HepG2 (cell line): ENCODE results near the gene ZCCHC7. TPM values are rescaled to one million over a fixed set of nuclear protein-coding genes. Genes with fewer than 3 reads are reported as not detected.

Experiments used
- ATAC-seq: fragments of 200-7000 bp; cut with Tn5 transposase; 3 replicates; pipeline ENCODE4 v1.9.1; 2020; ENCODE audit warnings: mild to moderate bottlenecking, moderate library complexity
- BruUV-seq: library from RNA; stranded (reverse); fragments of 400-500 nt; replicated peaks from 2 replicates; lab custom pipeline; 2021; lab: Mats Ljungman, UMichigan
- CTCF ChIA-PET: fragments of 300-600 bp; formaldehyde crosslinking; extraction: SDS; loops from one replicate; lab custom pipeline; 2021; ENCODE audit warnings: low total read pairs, inconsistent platforms, low intra/inter-chr PET ratio; lab: Yijun Ruan, JAX
- POLR2A ChIA-PET: fragments of 350-600 bp; sonication (Branson Sonifier 250); formaldehyde crosslinking; loops from one replicate; lab custom pipeline; 2020; ENCODE audit warnings: antibody characterized with exemption, inconsistent platforms; lab: Yijun Ruan, JAX
- DNase-seq: peaks from one replicate; pipeline ENCODE4 v3.0.0-alpha.2; 2015; ENCODE audit warnings: low spot score
- FAIRE-seq: peaks from 3 replicates; lab custom pipeline; 2011; peaks lifted over from hg19 to GRCh38; lab: Jason Lieb, UNC
- H2AFZ ChIP-seq: one replicate; pipeline ENCODE4 v1.6.1; 2011; ENCODE audit warnings: low read length, inconsistent platforms
- H3K27ac ChIP-seq: fragments of 300-600 bp; 3 replicates; pipeline ENCODE4 v1.8.0; 2011; ENCODE audit warnings: mixed run types, mild to moderate bottlenecking, mixed read lengths, low read length, inconsistent platforms; ENCODE audit not compliant: insufficient read depth; ENCODE audit errors: extremely low read length
- H3K27me3 ChIP-seq, 2 experiments: fragments of 200-600 bp in 1 of 2; 2 replicates in 1 of 2; 3 replicates in 1 of 2; pipeline versions ENCODE4 v1.6.0 to v1.8.0; 2011; ENCODE audit warnings: low read length in 2 of 2, mild to moderate bottlenecking in 2 of 2, moderate library complexity in 2 of 2, inconsistent platforms in 1 of 2; ENCODE audit not compliant: insufficient read depth in 2 of 2, control insufficient read depth in 1 of 2
- H3K36me3 ChIP-seq, 2 experiments: fragments of 200-600 bp in 1 of 2; replicated peaks in 1 of 2; 2 replicates in 1 of 2; 3 replicates in 1 of 2; pipeline versions ENCODE4 v1.5.1 to v1.8.0; 2011; ENCODE audit warnings: low read length in 2 of 2, inconsistent platforms in 1 of 2; ENCODE audit not compliant: insufficient read depth in 2 of 2, control insufficient read depth in 1 of 2
- H3K4me1 ChIP-seq: 2 replicates; pipeline ENCODE4 v1.5.1; 2012; ENCODE audit warnings: low read length, inconsistent platforms; ENCODE audit not compliant: insufficient read depth
- H3K4me2 ChIP-seq: 2 replicates; pipeline ENCODE4 v1.6.0; 2011; ENCODE audit warnings: low read depth, low read length, inconsistent platforms
- H3K4me3 ChIP-seq, 3 experiments: fragments of 200-600 bp in 1 of 3; sonication (generic), shearing (Covaris generic) in 1 of 3; replicated peaks in 1 of 3; 2 replicates each; pipeline ENCODE4 v1.5.1; 2011 to 2016; ENCODE audit warnings: low read length in 3 of 3, inconsistent platforms in 2 of 3, low read depth in 2 of 3, mild to moderate bottlenecking in 2 of 3, control low read depth in 1 of 3, mixed read lengths in 1 of 3; ENCODE audit not compliant: insufficient read depth in 1 of 3
- H3K79me2 ChIP-seq: one replicate; pipeline ENCODE4 v1.6.1; 2011; ENCODE audit warnings: low read length, inconsistent platforms; ENCODE audit not compliant: insufficient read depth
- H3K9ac ChIP-seq: 2 replicates; pipeline ENCODE4 v1.6.0; 2011; ENCODE audit warnings: mild to moderate bottlenecking, low read depth, low read length, inconsistent platforms; ENCODE audit not compliant: insufficient read depth
- H3K9me3 ChIP-seq: 2 replicates; pipeline ENCODE4 v1.5.1; 2012; ENCODE audit warnings: mild to moderate bottlenecking, low read length
- H4K20me1 ChIP-seq: 2 replicates; pipeline ENCODE4 v1.6.0; 2011; ENCODE audit warnings: inconsistent platforms, mild to moderate bottlenecking, low read length, moderate library complexity; ENCODE audit not compliant: insufficient read depth
- CREM ChIP-seq, 2 experiments: sonication (generic) in 1 of 2; formaldehyde crosslinking in 1 of 2; IDR thresholded peaks; 2 replicates each; pipeline versions ENCODE4 v1.4.0 to v1.6.1; 2016 to 2020; ENCODE audit warnings: antibody characterized with exemption in 1 of 2, mild to moderate bottlenecking in 1 of 2, missing genetic modification reagents in 1 of 2
- HNF4A ChIP-seq: sonication (generic); formaldehyde crosslinking; IDR thresholded peaks from 2 replicates; pipeline ENCODE4 v1.4.0; 2020; ENCODE audit warnings: missing genetic modification reagents
- JUN ChIP-seq: sonication (generic); formaldehyde crosslinking; IDR thresholded peaks from 2 replicates; pipeline ENCODE4 v1.4.0; 2020; ENCODE audit warnings: mild to moderate bottlenecking, missing genetic modification reagents
- KLF12 ChIP-seq: sonication (generic); formaldehyde crosslinking; IDR thresholded peaks from 2 replicates; pipeline ENCODE4 v1.4.0; 2020; ENCODE audit warnings: missing genetic modification reagents, borderline replicate concordance
- MAFK ChIP-seq, 2 experiments: IDR thresholded peaks in 1 of 2; conservative IDR thresholded peaks in 1 of 2; 2 replicates each; pipeline ENCODE4 v1.6.1; 2011; ENCODE audit warnings: improper control_type of control experiment in 2 of 2, low read length in 2 of 2
- NFE2L1 ChIP-seq: sonication (generic); formaldehyde crosslinking; IDR thresholded peaks from 2 replicates; pipeline ENCODE4 v1.4.0; 2020; ENCODE audit warnings: missing genetic modification reagents, mild to moderate bottlenecking, borderline replicate concordance
- PHF21A ChIP-seq: sonication (generic); formaldehyde crosslinking; IDR thresholded peaks from 2 replicates; pipeline ENCODE4 v1.5.0; 2020; ENCODE audit warnings: mild to moderate bottlenecking, missing genetic modification reagents
- SP4 ChIP-seq: sonication (generic); formaldehyde crosslinking; IDR thresholded peaks from 2 replicates; pipeline ENCODE4 v1.8.1; 2023; ENCODE audit warnings: mild to moderate bottlenecking, missing genetic modification reagents
- STAG1 ChIP-seq: sonication (generic); formaldehyde crosslinking; IDR thresholded peaks from 2 replicates; pipeline ENCODE4 v1.4.0; 2020; ENCODE audit warnings: missing genetic modification reagents
- ZBTB21 ChIP-seq: sonication (generic); formaldehyde crosslinking; IDR thresholded peaks from 2 replicates; pipeline ENCODE4 v1.4.0; 2020; ENCODE audit warnings: missing genetic modification reagents
- ZFP1 ChIP-seq: IDR thresholded peaks from 2 replicates; pipeline ENCODE4 v1.6.1; 2016
- ZNF318 ChIP-seq: sonication (generic); formaldehyde crosslinking; IDR thresholded peaks from 2 replicates; pipeline ENCODE4 v1.4.0; 2020; ENCODE audit warnings: mild to moderate bottlenecking, missing genetic modification reagents
- in situ Hi-C: cut with HindIII; loops from 2 replicates; pipeline ENCODE4 v1.10.0; 2017; ENCODE audit warnings: low pct_unique_long_range_greater_than_20kb; ENCODE audit not compliant: extremely low pct_ligation_motif_present
- intact Hi-C: fragments of 100-400 bp; cut with micrococcal nuclease; formaldehyde crosslinking; loops from one replicate; pipeline ENCODE4 v1.10.0; 2022; ENCODE audit not compliant: unreplicated experiment
- polyA plus RNA-seq, 8 experiments: library from polyadenylated mRNA; depleted of rRNA in 3 of 8; stranded (reverse) in 7 of 8; unstranded in 1 of 8; fragments of >200 nt; fragmentation: Illumina TruSeq in 4 of 8; extraction: Trizol in 4 of 8; gene quantifications; 2 replicates each; pipeline versions ENCODE4 v1.2.1 to v1.2.3, GENCODE V29; 2011 to 2016; ENCODE audit warnings: low read depth in 4 of 8, missing spikeins in 1 of 8, mixed read lengths in 1 of 8; ENCODE audit not compliant: insufficient read depth in 1 of 8
- total RNA-seq, 5 experiments: library from RNA; depleted of rRNA; stranded (reverse); fragments of >200 nt; fragmentation: Illumina TruSeq; extraction: Trizol; gene quantifications; 2 replicates each; pipeline ENCODE4 v1.2.3, GENCODE V29; 2016; ENCODE audit warnings: low read depth in 1 of 5

Gene ZCCHC7
- total and polyA plus RNA-seq, 2 of the 13 experiments (the other 11 are each of a cell fraction or from before 2014, with no cell fraction given): 13.6 to 19.3 TPM

GRCh38 chr9:37248651-37249163 is 128.3 kb downstream of the ZCCHC7 start:
- ChIA-PET CTCF (no interaction called here), POLR2A (no interaction called here)
- no peak overlapping the region for H3K27ac ChIP-seq
- intact Hi-C loops (no loop called here), in situ Hi-C loops (no loop called here)
- ATAC-seq (no peak), FAIRE-seq (no peak), DNase-seq (no peak)
- no peaks in the 10 kb centered on the region for H4K20me1 ChIP-seq
- no peaks in the 10 kb centered on the region for H3K36me3 ChIP-seq
- H3K27me3 ChIP-seq: no peaks in the 10 kb centered on the region
- no TSS peak for BruUV-seq
- TF ChIP-seq PHF21A (CRISPR knock-in tag) (no peak), JUN (CRISPR knock-in tag) (no peak), MAFK (conservative IDR thresholded peaks at IDR 0.05 in 1 of 2, IDR thresholded peaks at IDR 0.05 in 1 of 2; ENCODE audit: low read length in 2 of 2) (no peak), SP4 (CRISPR knock-in tag) (no peak), STAG1 (CRISPR knock-in tag) (no peak), HNF4A (CRISPR knock-in tag) (no peak), NFE2L1 (no peak), KLF12 (no peak), CREM (IDR thresholded peaks at IDR 0.05) (no peak), CREM (CRISPR knock-in tag; IDR thresholded peaks at IDR 0.05) (no peak), ZBTB21 (CRISPR knock-in tag) (no peak), ZFP1 (CRISPR knock-in tag) (no peak), ZNF318 (no peak)
- H2AFZ ChIP-seq: no peak overlapping the region
- no peak overlapping the region for H3K4me3 ChIP-seq
- H3K9me3 ChIP-seq: no peaks in the 10 kb centered on the region
- H3K9ac ChIP-seq: no peak overlapping the region
- no peak overlapping the region for H3K4me2 ChIP-seq
- peaks cover 1% of the 10 kb centered on the region for H3K79me2 ChIP-seq
- peaks cover 1% of the 10 kb centered on the region for H3K4me1 ChIP-seq
